Neural crest cell (in vitro differentiated cells): Measurements from ENCODE around the gene SPECC1. TPM values are rescaled to one million over a fixed set of nuclear protein-coding genes. Genes with fewer than 3 reads are reported as not detected.
"Not testable (repeated sequence)": the region's sequence is repeated elsewhere in the genome, so short reads cannot be mapped to it uniquely, and the experiment has no call there.

Experiments used
- DNase-seq: peaks from one replicate; pipeline ENCODE4 v3.0.0; 2021; ENCODE audit warnings: low read depth, mixed read lengths, low spot score
- H3K27ac Mint-ChIP-seq: one replicate; pipeline ENCODE4 v1.8.0; 2021; ENCODE audit warnings: mild to moderate bottlenecking, mixed read lengths; ENCODE audit not compliant: unreplicated experiment
- H3K27me3 Mint-ChIP-seq: 2 replicates; pipeline ENCODE4 v1.8.0; 2021; ENCODE audit warnings: low read depth, mild to moderate bottlenecking, mixed read lengths
- H3K36me3 Mint-ChIP-seq: 2 replicates; pipeline ENCODE4 v1.8.0; 2021; ENCODE audit warnings: low read depth, mild to moderate bottlenecking, mixed read lengths
- H3K4me1 Mint-ChIP-seq: 2 replicates; pipeline ENCODE4 v1.8.0; 2021; ENCODE audit warnings: mixed read lengths
- H3K4me3 Mint-ChIP-seq: one replicate; pipeline ENCODE4 v1.8.0; 2021; ENCODE audit warnings: mild to moderate bottlenecking, mixed read lengths
- H3K9me3 Mint-ChIP-seq: 2 replicates; pipeline ENCODE4 v1.8.0; 2021; ENCODE audit warnings: mixed read lengths
- total RNA-seq: library from RNA; stranded (reverse); gene quantifications from 2 replicates; pipeline ENCODE4 v1.2.1, GENCODE V29; 2021
- TF ChIP-seq, protein P1 (sequence below): fragments of 200-600 bp; sonication (generic); conservative IDR thresholded peaks from 2 replicates; pipeline ENCODE4 v1.5.0; 2021; ENCODE audit warnings: antibody characterized with exemption, mild to moderate bottlenecking

The SPECC1 gene
- total RNA-seq, 1 donor from 2014 or later = 71.0 TPM

DNA sequence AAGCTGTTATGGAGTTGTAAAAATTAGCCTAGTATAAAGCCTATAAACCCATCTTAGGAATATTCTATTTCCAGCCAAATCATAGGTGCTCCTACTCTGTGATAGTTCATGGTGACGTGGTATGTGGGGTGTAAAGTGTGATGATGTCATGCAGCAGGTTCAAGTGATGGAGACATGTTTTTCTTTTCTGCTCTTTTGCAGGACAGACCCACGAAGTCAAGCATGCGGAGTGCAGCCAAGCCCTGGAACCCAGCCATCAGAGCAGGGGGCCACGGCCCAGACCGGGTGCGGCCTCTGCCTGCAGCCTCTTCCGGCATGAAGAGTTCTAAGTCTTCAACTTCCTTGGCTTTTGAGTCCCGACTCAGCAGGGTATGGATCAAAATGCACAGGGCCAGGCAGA, 87.3 kb downstream of the SPECC1 start:
- DNase-seq = no peak
- no peak overlapping the region for H3K4me3 Mint-ChIP-seq
- H3K27me3 Mint-ChIP-seq = no peaks in the 10 kb centered on the region
- H3K36me3 Mint-ChIP-seq = no peaks in the 10 kb centered on the region
- H3K27ac Mint-ChIP-seq = no peak overlapping the region
- TF ChIP-seq, protein P1, sequence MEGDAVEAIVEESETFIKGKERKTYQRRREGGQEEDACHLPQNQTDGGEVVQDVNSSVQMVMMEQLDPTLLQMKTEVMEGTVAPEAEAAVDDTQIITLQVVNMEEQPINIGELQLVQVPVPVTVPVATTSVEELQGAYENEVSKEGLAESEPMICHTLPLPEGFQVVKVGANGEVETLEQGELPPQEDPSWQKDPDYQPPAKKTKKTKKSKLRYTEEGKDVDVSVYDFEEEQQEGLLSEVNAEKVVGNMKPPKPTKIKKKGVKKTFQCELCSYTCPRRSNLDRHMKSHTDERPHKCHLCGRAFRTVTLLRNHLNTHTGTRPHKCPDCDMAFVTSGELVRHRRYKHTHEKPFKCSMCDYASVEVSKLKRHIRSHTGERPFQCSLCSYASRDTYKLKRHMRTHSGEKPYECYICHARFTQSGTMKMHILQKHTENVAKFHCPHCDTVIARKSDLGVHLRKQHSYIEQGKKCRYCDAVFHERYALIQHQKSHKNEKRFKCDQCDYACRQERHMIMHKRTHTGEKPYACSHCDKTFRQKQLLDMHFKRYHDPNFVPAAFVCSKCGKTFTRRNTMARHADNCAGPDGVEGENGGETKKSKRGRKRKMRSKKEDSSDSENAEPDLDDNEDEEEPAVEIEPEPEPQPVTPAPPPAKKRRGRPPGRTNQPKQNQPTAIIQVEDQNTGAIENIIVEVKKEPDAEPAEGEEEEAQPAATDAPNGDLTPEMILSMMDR = no peak
- no peaks in the 10 kb centered on the region for H3K9me3 Mint-ChIP-seq
- peaks cover 27% of the 10 kb centered on the region for H3K4me1 Mint-ChIP-seq

DNA sequence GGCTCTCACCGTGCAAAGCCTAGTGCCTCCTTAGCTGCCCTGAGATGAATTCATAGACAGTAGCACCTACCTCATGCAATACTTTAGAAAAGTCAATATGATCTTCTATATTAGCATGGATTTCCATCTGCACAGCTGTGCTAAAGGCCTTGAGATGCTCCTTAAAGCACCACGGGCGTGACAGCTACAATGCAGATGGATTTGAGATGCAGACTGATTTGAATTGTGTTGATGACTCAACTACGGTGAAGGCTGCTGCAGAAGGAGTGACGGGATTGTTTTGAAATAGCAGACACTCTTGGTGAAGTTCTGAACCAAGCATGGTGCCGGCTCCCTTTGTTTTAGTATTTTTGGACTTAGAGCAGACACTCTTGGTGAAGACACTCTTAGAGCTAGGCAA, 88.2 kb downstream of the SPECC1 start:
- no peak overlapping the region for H3K27ac Mint-ChIP-seq
- peaks cover 6% of the 10 kb centered on the region for H3K27me3 Mint-ChIP-seq
- no peaks in the 10 kb centered on the region for H3K36me3 Mint-ChIP-seq
- TF ChIP-seq, protein P1 = no peak
- peaks cover 19% of the 10 kb centered on the region for H3K4me1 Mint-ChIP-seq
- H3K4me3 Mint-ChIP-seq = no peak overlapping the region
- H3K9me3 Mint-ChIP-seq = no peaks in the 10 kb centered on the region
- no peak for DNase-seq

DNA sequence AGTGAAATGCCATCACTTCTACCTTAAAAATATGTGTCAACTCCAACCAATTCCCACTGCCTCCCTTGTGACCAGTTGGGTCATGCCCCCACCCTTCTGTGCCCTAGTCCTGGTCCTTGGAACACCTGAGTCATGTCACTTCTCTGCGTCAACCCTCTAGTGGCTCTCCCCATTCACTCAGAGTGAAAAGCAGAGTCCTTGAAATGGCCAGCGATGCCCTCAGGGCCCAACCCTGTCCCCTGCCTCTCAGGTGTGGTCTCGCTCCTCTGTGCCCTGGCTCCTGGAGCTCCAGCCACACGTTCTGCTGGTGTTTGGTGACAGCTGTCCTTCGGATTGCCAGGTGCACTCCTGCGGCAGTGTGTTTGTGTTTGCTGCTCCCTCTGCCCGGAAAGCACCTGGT, 89.2 kb downstream of the SPECC1 start:
- no peak for DNase-seq
- Mint-ChIP-seq H3K4me1 (peaks cover 14% of the 10 kb centered on the region), H3K36me3 (no peaks in the 10 kb centered on the region), H3K4me3 (no peak overlapping the region), H3K27me3 (peaks cover 9% of the 10 kb centered on the region), H3K9me3 (no peaks in the 10 kb centered on the region), H3K27ac (no peak overlapping the region)
- TF ChIP-seq, protein P1 = no peak

DNA sequence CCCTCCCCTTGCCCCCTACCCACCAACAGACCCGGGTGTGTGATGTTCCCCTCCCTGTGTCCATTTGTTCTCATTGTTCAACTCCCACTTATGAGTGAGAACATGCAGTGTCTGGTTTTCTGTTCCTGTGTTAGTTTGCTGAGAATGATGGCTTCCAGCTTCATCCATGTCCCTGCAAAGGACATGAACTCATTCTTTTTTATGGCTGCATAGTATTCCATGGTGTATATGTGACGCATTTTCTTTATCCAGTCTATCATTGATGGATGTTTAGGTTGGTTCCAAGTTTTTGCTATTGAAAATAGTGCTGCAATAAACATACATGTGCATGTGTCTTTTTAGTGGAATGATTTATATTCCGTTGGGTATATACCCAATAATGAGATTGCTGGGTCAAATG, 91.6 kb downstream of the SPECC1 start:
- H3K27me3 Mint-ChIP-seq, H3K27ac Mint-ChIP-seq: not testable (repeated sequence)

DNA sequence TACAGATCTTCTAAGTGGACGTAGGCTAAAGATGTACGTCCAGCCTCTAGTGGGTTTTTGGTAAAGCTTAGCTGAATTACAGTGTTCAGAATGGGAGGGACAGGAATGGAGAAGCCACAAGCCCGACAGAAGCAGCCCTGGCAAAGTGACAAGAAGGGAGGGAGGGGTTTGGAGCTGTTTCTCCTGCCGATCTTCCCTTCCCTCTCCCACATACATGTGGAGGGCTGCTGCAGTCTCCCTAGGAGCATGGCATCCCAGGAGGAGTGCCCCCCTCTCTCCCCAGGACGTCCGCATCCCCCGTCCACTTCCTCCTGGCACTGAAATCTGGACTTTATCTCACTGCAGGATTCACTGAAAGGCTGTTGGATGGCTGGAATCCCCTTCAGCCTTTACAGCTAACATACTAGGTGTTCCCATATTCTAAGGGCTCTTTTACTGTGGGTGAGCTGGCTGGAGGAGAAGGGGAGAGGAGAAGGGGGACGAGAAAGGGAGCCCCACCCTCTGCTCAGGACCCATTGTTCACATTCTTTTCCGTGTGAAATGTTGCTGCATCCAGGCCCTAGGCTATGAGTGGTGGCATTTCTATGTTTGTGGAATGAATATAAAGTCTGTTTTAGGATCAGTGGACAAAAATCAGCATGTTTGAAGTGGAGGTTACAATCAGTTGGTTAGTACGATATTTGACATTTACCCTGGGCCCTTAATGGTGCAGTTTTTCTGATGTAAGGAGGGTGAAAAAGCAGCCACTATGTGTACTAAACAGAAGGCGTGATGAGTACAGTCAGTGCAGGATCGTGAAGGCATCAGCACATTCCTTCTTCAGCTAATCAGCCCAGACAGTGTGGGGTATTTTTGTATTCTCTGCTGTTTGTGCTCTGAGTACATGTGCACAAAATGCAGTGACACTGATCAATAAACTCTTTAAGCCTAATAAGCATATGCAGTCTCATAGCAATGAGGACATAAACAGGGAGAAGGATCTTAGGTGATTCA, 94.6 kb downstream of the SPECC1 start:
- DNase-seq = no peak
- Mint-ChIP-seq H3K36me3 (no peaks in the 10 kb centered on the region), H3K4me3 (no peak overlapping the region), H3K27ac (no peak overlapping the region), H3K9me3 (no peaks in the 10 kb centered on the region), H3K27me3 (peaks cover 9% of the 10 kb centered on the region), H3K4me1 (peaks cover 5% of the 10 kb centered on the region)
- TF ChIP-seq, protein P1 = no peak

More for the DNA sequence above, 91.6 kb downstream of the SPECC1 start:
- not testable (repeated sequence) for H3K4me1 Mint-ChIP-seq, H3K9me3 Mint-ChIP-seq, H3K4me3 Mint-ChIP-seq, DNase-seq, H3K36me3 Mint-ChIP-seq
